Measurements from ENCODE around the gene RNF14.
A peak's percentile ranks its signal among the peaks of the same experiment; 100 is the strongest.
"Not testable (repeated sequence)": the region's sequence is repeated elsewhere in the genome, so short reads cannot be mapped to it uniquely, and the experiment has no call there.

Gene RNF14

GRCh38 chr5:142011572-142012185 lies 42.8 kb downstream of the RNF14 start:
- DNase-seq (ENCODE audit: extremely low spot score, insufficient read length, low read depth) = no peak
- FAIRE-seq = no peak

- no peak for FAIRE-seq
- no peak for DNase-seq (ENCODE audit: extremely low spot score, insufficient read length, low read depth)
Observed at GRCh38 chr5:142012186-142012785, 43.4 kb downstream of the RNF14 start.

GRCh38 chr5:142012792-142013388 lies 44.0 kb downstream of the RNF14 start, which contains the start of gene GNPDA1:
Gene GNPDA1, minus strand, starts transcription at chr5:142013027. Its CDS starts 992 bp downstream, at chr5:142012035.
- FAIRE-seq (peak; percentile 61), DNase-seq (ENCODE audit: extremely low spot score, insufficient read length, low read depth) (peak; percentile 66)

GRCh38 chr5:142013734-142014521 lies 45.0 kb downstream of the RNF14 start:
- no peak for DNase-seq (ENCODE audit: extremely low spot score, insufficient read length, low read depth)

GRCh38 chr5:142014911-142015584 lies 46.1 kb downstream of the RNF14 start:
- DNase-seq (ENCODE audit: extremely low spot score, insufficient read length, low read depth) (no peak), FAIRE-seq (peak; percentile 59)

More at GRCh38 chr5:142013734-142014521, 45.0 kb downstream of the RNF14 start:
- no peak for FAIRE-seq

GRCh38 chr5:142015781-142016533 lies 47.1 kb downstream of the RNF14 start:
- peak; percentile 77 for FAIRE-seq
- no peak for DNase-seq (ENCODE audit: extremely low spot score, insufficient read length, low read depth)

- FAIRE-seq = no peak
- no peak for DNase-seq (ENCODE audit: extremely low spot score, insufficient read length, low read depth)
Observed at GRCh38 chr5:142016556-142016955, 47.7 kb downstream of the RNF14 start.

- DNase-seq (ENCODE audit: extremely low spot score, insufficient read length, low read depth) = peak; percentile 43
- peak; percentile 88 for FAIRE-seq
Observed at GRCh38 chr5:142017832-142018427, 49.0 kb downstream of the RNF14 start.

GRCh38 chr5:142020122-142020659 lies 51.3 kb downstream of the RNF14 start:
- DNase-seq (ENCODE audit: extremely low spot score, insufficient read length, low read depth) = no peak
- no peak for FAIRE-seq

GRCh38 chr5:142023836-142024235 lies 54.9 kb downstream of the RNF14 start:
- DNase-seq (ENCODE audit: extremely low spot score, insufficient read length, low read depth) (no peak), FAIRE-seq (no peak)

GRCh38 chr5:142024771-142025304 lies 55.9 kb downstream of the RNF14 start:
- DNase-seq (ENCODE audit: extremely low spot score, insufficient read length, low read depth) (peak; percentile 70), FAIRE-seq (peak; percentile 94)

GRCh38 chr5:142025637-142026036 lies 56.7 kb downstream of the RNF14 start:
- no peak for DNase-seq (ENCODE audit: extremely low spot score, insufficient read length, low read depth)
- FAIRE-seq = no peak

GRCh38 chr5:142032150-142032549 lies 63.2 kb downstream of the RNF14 start:
- DNase-seq (ENCODE audit: extremely low spot score, insufficient read length, low read depth) = no peak

GRCh38 chr5:142032747-142033631 lies 64.1 kb downstream of the RNF14 start:
- FAIRE-seq (no peak), DNase-seq (ENCODE audit: extremely low spot score, insufficient read length, low read depth) (no peak)

More at GRCh38 chr5:142032150-142032549, 63.2 kb downstream of the RNF14 start:
- FAIRE-seq = no peak

GRCh38 chr5:142033632-142034567 lies 65.0 kb downstream of the RNF14 start:
- FAIRE-seq; DNase-seq (ENCODE audit: extremely low spot score, insufficient read length, low read depth): not testable (repeated sequence)

- DNase-seq (ENCODE audit: extremely low spot score, insufficient read length, low read depth) = no peak
Observed at GRCh38 chr5:142034994-142035393, 66.1 kb downstream of the RNF14 start.

More at GRCh38 chr5:142034994-142035393, 66.1 kb downstream of the RNF14 start:
- FAIRE-seq = no peak

All from GM18507 (cell line).